Astrocyte of the hippocampus (primary cell): ENCODE results near the gene PNMA5.

Experiments
- DNase-seq: peaks from one replicate; pipeline ENCODE4 v3.0.0; 2011; ENCODE audit warnings: low read depth, low spot score

The PNMA5 gene

DNA sequence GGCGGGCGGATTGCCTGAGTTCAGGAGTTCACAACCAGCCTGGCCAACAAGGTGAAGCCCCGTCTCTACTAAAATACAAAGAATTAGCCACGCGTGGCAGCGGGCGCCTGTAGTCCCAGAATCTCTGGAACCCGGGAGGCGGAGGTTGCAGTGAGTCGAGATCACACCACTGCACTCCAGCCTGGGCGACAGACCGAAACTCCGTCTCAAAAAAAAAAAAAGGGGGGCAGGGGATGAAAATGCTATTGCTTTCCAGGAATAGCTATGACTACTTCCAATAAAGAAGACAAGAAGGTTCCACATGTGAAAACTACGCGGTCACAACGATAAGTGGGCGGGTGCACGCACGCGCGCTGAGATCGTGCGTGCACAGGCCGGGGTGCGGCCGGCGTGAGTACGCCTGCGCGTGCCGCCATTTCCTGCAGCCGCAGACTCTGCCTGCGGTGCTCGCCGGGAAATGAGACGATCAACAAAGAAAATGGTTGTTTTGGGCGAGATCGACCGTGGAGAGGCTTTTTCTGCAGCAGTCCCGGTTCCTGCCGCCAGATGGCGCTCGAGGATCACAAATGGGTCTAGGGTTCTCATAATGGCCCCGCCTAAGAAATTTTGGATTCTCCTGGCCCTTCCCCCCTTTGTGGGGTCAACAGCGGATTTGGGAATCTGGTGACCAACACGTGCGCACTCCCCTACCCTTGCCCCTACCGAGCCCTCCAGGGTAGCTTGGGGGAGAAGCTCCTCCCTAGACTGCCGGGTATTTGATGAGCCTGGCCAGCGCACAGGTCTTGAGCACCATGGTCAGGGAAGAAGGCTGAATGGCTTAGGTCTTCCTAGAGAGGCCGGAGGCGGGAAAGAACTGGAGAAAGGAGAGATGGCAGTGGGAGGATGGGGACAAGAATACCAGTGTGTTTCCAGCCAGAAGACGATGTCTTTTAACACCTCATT, 35.1 kb downstream of the PNMA5 start:
- peak; percentile 91 for DNase-seq

- peak; percentile 23 for DNase-seq
Observed at GRCh38 chrX:152958047-152958446, 35.9 kb downstream of the PNMA5 start.

- no peak for DNase-seq
Observed at GRCh38 chrX:152950786-152951185, 43.1 kb downstream of the PNMA5 start.

DNA sequence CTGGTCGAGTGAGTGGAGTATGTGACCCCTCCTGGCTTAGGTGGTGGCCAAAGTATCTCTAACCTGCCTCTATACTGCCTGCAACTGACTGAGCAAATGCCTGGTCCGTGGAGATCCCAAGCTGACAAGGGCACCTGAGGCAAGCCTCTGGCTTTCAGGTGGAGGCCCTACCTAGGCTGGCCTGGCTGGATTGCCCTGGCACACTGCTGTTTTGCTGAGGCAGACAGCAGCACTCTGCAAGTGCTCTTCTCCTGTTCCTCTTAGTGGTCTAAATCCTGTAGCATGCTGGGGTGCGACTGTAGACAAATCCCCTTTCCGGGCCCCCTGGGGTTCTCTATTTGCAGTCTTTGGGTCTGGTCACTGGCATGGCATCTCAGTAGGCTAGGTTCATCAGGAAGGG, 44.8 kb downstream of the PNMA5 start:
- DNase-seq: no peak

DNA sequence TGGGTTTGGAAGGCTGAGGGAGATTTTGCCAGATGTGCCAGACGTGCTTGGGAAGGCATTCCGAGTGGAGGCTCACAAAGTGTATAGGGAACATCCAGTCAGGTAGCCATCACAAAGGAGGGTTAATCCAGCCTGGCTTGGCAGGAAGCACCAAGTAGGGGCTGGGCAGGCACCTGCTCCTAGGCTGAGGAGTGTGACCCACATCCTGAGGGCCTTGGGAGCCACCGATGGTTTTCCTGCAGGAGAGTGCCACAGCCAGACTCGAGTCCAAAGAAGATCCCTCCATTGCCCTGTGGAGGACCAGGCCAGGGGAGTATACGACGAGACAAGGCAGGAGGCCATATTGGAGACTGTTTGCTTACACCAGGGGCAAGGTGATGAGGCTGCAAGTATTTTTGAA, 47.2 kb downstream of the PNMA5 start:
- DNase-seq: no peak

- no peak for DNase-seq
Observed at GRCh38 chrX:152945021-152945979, 48.6 kb downstream of the PNMA5 start.

GRCh38 chrX:152943826-152944225, 50.1 kb downstream of the PNMA5 start:
- no peak for DNase-seq

DNA sequence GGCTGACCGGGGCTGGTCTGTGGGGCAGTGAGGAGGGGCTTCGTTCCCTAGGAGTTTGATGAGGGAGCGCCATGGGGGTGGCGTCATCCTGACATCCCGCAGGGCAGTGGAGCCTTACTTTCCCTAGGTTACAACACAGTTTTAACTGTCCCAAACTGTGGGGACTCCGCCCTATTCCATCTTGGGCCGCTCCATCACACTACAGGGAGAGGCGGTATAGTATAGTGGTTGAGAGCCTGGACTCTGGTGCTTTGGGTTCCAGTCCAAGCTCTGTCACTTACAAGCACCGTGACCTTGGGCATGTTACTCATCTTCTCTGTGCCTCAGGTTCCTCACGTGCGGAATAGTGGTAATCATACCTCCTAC, 51.9 kb downstream of the PNMA5 start:
- DNase-seq: no peak

DNA sequence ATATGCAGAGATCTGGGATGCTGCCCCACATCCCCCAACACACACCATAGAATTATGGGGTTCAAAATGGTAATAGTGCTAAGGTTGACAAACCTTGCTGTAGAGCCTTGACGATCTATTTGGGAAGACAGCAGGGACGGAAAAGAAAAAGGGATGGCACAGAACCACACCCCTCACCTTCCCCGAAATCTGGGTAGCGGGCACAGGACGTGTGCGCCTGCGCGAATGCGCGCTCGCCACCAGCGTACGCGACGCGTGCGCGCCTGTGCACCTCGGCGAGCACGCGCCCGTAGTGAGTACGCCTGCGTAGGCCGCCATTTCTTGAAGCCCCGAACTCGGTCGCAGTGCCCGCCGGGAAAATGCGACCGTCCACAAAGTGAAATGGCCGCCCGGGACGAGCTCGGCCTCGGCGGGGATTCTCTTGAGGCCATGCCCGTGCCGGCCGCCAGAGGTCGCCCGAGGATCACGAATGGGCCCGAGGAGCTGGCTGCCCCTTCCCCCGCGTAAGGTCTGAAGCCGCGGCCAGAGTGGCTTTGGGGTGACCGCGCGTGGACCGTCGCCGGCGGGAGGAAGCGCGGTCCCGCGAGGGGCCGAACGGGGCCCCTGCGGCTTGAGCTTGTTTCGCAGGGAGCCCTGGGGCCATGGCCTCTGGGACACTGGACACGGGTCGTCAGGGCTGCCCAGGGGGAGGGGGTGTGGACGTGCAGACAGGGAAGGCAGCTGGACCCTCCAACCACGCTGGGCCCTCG, 52.4 kb downstream of the PNMA5 start:
- peak; percentile 96 for DNase-seq
